ENCODE data around the gene ZNF256.

DNA sequence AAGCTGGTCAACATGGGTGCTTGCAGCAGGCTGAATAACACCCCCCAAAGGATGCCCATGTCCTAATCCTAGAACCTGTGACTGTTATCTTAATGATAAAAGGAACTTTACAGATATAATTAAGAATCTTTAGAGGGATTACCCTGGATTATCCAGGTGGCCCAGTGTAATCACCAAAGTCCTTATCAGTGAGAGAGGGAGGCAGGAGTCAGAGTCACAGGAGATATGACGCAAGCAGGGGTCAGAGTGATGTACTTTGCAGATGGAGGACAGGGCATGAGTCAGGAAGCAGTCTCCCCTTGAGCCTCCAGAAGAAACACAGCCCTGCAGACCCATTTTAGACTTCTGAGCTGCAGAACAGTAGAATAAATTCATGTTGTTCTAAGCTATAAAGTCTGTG is 45.3 kb upstream of the ZNF256 start:
- no peak for TF ChIP-seq EZH2 (IDR thresholded peaks at IDR 0.05; ENCODE audit: insufficient read depth, poor library complexity, severe bottlenecking)
- no peak for TF ChIP-seq EZH2phosphoT487 (IDR thresholded peaks at IDR 0.05; ENCODE audit: insufficient read depth, low read depth)
